ES-I3 (cell line): ENCODE measurements around the gene OMP.

Experiments
- H3K36me3 ChIP-seq: 2 replicates; pipeline ENCODE4 v1.6.1; 2013; ENCODE audit warnings: mild to moderate bottlenecking, low read length, control low read depth, moderate library complexity; ENCODE audit not compliant: insufficient read depth
- H3K4me1 ChIP-seq: 2 replicates; pipeline ENCODE4 v1.6.1; 2013; ENCODE audit warnings: mild to moderate bottlenecking, control low read depth, low read length; ENCODE audit not compliant: insufficient read depth
- H3K9ac ChIP-seq: 2 replicates; pipeline ENCODE4 v1.6.1; 2013; ENCODE audit warnings: low read depth, mild to moderate bottlenecking, low read length, moderate library complexity
- H3K9me3 ChIP-seq: 2 replicates; pipeline ENCODE4 v1.6.1; 2013; ENCODE audit warnings: mild to moderate bottlenecking, low read length, moderate library complexity; ENCODE audit not compliant: control insufficient read depth, insufficient read depth

The OMP gene

DNA sequence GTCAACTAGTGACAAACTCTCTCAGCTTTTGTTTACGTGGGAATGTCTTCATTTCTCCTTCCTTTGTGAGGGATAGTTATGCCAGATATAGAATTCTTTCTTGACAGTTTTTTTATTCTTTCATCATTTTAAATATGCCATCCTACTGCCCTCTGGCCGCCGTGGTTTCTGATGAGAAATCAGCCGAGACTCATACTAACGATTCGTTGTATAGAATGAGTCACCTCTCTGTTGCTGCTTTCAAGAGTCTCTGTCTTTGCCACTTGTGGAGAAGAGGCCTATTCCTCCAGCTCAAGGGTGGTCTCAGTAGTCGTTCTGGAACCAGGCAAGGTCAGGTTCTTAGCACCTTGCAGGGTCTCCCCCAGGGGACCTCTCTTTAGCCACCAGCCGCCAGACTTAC is 33.4 kb downstream of the OMP start:
- H3K4me1 ChIP-seq = peaks cover 13% of the 10 kb centered on the region
- no peaks in the 10 kb centered on the region for H3K36me3 ChIP-seq

DNA sequence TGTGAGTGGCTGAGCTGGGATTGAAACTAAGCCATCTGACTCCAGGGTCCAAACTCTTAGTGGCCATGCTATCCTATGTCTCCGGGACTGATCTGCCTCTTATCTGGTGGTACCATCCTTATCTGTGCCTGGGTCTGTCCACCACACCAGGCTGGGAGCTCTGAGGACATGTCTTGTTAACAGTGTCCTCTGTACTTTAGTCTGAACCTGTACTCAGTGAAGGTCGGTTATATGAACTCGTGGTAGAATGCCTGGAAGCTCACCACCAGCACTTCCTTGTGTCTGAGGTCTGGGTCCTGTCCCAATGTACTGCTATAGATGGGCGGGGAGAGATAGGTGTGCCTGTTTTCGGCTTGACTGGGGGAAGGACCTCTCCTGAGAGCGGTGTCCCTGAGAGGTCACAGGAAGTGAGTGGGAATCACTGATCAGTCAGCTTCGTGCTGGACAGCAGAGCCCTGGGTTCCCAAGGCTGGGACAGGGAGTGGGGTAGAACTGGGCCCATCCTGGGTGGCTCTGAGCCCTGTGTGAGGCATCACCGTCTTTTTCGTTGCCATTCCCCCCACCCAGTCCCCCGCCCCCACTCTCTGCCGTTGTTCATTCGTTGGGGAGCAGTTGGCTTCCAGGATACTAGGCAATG is 34.3 kb downstream of the OMP start:
- Histone ChIP-seq H3K36me3 (no peaks in the 10 kb centered on the region), H3K4me1 (peaks cover 13% of the 10 kb centered on the region), H3K9me3 (no peaks in the 10 kb centered on the region), H3K9ac (no peak overlapping the region)

More for the DNA sequence above, 33.4 kb downstream of the OMP start:
- H3K9ac ChIP-seq = no peak overlapping the region
- no peaks in the 10 kb centered on the region for H3K9me3 ChIP-seq

DNA sequence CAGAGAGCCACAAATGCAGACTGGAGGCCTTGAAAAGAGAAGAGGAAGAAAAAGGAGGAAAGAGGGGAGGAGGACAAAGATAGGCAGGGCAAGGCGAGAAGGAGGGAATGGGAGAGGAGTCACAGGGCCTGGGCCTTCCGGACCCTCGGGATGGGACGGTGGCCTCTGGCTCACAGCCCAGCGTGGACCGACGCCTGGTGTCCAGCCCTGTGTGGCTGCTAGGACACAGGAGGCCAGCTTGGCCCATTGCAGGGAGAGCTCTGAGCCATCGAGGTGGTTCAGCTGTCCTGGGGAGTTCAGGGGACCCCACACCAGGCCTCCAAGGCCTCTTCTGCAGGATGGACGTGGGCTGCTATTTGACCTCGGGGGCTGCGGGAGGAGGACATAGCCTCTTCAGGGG is 34.8 kb downstream of the OMP start:
- H3K9me3 ChIP-seq = no peaks in the 10 kb centered on the region
- no peak overlapping the region for H3K9ac ChIP-seq
- no peaks in the 10 kb centered on the region for H3K36me3 ChIP-seq
- H3K4me1 ChIP-seq = peaks cover 13% of the 10 kb centered on the region

DNA sequence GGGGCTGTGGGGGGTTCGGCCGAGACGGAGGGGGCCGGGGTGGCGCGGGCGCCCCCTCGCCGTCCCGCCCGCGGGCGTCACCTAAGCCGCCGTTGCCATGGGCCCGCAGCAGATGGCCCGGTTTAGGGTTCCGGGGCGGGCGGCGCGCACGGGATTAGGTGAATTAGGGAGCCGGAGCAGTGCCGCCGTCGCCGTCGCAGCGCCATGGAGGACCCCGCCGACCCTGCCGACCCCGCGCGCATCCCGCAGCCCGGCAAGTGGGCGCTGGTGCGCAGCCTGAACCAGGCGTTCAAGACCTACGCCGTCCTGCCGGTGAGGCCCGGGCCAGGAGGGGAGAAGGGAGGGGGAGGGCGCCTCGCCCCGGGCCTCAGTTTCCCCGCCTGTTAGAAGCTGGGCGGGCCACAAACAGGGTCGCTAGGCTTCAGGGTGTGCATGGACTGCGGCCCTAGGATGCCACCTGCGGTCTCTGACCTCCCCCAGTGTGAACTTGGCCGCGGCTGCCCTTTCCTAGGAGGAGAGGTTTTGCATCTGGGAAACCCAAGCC is 35.5 kb downstream of the OMP start:
- no peak overlapping the region for H3K9ac ChIP-seq
- peaks cover 13% of the 10 kb centered on the region for H3K4me1 ChIP-seq
- no peaks in the 10 kb centered on the region for H3K36me3 ChIP-seq
- H3K9me3 ChIP-seq = no peaks in the 10 kb centered on the region

DNA sequence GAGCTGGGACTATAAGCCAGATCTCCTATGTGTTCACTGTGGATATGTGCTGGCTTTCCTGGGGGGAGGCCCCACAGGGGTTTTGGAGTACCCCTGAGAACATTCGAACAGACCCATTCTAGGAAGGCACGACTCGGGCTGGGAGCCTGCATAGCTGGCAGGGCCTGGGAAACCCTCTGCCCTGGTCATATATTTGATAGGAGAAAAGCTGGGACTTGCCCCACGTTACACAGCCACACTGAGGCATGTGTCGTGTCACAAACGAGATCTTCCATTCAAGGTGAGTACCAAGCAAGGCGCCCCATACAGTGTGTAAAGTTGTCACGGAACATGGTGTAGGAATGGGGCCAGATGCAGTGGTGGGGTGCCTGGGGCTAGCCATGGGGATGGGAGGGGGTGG is 36.6 kb downstream of the OMP start:
- H3K36me3 ChIP-seq = no peaks in the 10 kb centered on the region
- H3K9ac ChIP-seq = no peak overlapping the region
- H3K9me3 ChIP-seq = no peaks in the 10 kb centered on the region
- peaks cover 13% of the 10 kb centered on the region for H3K4me1 ChIP-seq

DNA sequence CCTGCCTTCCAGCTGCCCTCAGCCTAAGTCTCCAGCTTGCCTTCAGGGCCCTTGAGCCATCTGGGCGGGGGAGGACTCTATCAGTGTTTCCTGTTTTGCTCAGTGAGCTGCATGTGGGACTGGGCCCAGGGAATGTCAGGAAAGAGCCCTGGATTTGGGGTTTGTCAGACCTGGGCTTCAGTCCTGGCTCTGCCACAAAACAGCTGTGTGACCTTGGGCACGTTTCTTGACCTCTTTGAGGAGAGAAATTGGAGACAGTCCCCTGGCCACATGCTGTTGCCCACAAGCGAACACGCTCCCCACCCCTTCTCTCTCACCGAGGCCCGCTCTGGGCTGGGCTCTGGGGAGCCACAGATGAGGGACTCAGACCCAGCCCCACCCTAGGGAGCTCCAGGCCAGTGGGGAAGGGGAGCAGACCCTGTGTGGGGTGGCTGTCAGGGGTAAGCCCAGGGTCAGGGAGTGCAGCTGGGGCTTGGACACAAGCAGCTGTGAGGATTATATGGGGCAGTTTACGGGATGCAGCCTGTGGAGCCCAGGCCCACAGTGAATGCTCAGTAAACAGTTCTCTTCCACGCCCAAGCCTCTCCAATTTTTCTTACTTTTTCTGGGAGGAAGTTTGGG is 37.7 kb downstream of the OMP start:
- H3K9me3 ChIP-seq = no peaks in the 10 kb centered on the region
- H3K4me1 ChIP-seq = peaks cover 13% of the 10 kb centered on the region
- no peaks in the 10 kb centered on the region for H3K36me3 ChIP-seq
- H3K9ac ChIP-seq = no peak overlapping the region

DNA sequence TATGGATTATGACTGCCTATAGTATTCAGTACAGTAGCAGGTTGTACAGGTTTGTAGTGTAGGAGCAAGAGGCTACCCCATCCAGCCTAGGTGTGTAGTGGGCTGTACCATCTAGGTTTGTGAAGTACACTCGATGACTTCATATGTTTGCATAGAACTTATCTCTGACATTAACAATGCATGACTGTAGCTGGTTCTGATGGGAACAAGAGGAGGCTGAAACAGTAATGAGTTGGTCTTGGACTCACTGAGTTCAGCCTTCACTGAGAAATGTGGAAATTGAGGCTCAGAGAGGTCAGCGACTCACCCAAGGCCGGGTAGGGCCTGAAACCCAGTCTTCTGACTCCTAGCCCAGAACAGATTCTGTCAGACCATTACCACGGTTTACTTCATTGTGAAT is 38.4 kb downstream of the OMP start:
- H3K36me3 ChIP-seq = no peaks in the 10 kb centered on the region
- H3K4me1 ChIP-seq = peaks cover 13% of the 10 kb centered on the region
- no peak overlapping the region for H3K9ac ChIP-seq
- no peaks in the 10 kb centered on the region for H3K9me3 ChIP-seq

DNA sequence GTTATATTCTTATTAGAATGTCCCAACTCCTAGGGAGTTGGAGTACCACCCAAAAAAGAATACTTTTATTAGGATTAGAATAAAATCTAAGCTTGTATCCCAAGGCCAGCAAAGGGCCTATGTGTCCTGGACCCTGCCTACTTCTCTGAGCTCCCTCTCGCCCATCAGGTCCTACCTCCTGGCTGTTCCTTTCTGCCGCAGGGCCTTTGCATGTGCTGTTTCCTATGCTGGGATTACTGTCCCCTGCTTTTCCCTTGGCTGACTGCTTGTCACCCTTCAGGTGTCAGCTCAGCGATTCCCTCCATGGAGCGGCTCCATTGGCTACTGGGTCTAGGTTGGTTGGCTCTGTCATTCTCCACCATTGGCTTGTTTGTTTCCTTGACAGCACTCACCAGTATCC is 38.8 kb downstream of the OMP start:
- no peak overlapping the region for H3K9ac ChIP-seq
- peaks cover 13% of the 10 kb centered on the region for H3K4me1 ChIP-seq
- H3K36me3 ChIP-seq = no peaks in the 10 kb centered on the region
- H3K9me3 ChIP-seq = no peaks in the 10 kb centered on the region

DNA sequence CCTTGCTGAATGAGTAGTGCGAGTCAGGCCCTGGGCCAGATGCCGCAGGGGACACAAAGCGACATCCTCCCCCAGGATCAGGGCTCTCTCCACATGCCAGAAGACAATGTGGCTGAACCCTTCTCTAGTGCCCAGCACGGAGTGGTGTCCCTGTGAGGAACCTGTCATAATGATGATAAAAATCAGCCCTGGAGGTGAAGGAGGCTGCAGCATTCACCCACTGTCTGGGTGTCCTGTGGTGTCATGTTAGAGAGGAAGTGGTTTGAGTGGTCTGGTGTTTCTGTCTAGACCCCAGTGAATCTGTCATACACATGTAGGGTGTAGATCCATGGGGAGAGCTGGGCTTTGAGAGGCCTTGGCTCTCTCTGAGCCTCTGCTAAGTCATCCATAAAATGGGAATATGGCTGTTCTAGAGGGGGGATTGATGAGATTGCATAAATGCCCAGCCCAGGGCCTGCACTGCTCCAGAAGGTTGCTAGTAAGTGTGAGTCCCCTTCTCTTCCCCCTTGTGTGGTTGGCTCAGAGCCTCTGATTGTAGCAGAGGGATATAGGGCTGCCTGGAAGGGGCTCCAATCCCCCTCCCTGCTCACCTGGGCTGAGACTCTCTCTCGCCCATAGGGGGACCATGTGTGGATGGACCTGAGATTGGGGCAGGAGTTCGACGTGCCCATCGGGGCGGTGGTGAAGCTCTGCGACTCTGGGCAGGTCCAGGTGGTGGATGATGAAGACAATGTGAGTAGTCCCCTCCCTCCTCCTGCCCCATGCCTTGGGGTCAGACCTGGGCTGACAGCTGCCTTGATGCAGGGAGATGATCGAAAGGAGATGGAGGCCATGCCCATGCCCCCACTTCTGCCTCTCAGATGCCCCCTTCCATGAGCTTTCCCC is 39.7 kb downstream of the OMP start:
- H3K9ac ChIP-seq = no peak overlapping the region
- H3K9me3 ChIP-seq = no peaks in the 10 kb centered on the region
- no peaks in the 10 kb centered on the region for H3K36me3 ChIP-seq
- H3K4me1 ChIP-seq = peaks cover 13% of the 10 kb centered on the region

DNA sequence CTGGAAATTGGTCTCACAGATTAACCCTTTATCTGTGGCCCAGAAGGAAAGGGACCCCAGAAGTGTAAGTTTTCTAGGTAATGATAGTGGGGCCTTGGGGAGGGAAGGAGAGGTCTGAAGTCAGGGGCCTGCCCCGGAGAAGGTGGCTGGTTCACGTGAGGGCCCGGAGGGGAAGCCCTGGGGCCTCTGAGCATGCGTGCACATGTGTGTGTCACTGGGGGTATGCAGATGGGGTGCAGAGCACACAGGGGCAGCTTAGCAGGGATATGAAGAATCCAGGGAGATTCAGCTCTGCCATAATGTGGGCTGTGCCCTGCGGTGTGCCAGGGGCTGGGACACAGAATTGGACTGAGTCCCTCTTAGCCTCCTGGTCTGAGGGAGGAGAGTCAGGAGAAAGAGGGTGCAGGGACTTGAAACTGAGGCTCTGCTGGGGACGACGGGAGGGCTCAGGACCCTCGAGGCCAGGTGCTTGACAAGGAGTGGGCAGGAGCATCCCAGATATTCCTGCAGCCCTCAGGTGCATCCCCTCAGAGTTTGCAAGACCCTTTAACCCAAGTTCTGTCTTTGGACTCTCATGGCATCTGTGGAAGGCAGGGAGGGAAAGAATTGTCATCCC is 40.9 kb downstream of the OMP start:
- no peaks in the 10 kb centered on the region for H3K36me3 ChIP-seq
- H3K4me1 ChIP-seq = peaks cover 17% of the 10 kb centered on the region
- H3K9me3 ChIP-seq = no peaks in the 10 kb centered on the region
- no peak overlapping the region for H3K9ac ChIP-seq

DNA sequence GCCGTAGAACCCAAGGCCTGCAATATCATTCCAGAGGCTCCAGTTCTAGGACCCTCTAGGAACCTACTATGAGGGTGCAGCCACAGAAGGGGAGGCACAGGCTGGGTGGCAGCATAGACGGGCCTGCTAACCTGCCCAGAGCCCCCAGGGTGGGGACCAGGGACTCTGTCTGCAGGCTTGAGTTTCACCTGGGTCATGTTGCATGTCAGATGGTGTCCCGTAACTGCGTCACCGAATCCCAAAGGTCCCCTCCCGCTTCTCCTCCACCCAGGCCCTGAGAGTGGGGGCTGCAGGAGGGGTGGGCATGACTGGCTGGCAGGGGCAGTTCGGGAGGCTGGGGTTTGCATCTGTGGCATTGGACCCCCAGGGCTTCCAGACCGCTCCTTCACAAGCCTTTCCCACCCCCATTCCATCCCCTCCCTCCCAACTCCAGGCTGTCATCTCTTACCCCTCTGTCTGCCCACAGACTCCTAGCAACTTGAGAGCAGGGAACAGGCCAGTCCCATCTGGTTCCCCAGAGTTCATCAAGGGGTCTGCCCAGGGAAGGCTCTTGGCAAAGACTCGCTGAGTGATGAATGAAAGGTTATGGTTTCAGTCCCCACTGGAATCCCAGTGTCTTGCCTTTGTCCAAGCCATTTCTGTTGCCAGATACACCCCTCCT is 41.7 kb downstream of the OMP start:
- Histone ChIP-seq H3K9me3 (no peaks in the 10 kb centered on the region), H3K36me3 (no peaks in the 10 kb centered on the region), H3K9ac (no peak overlapping the region), H3K4me1 (peaks cover 18% of the 10 kb centered on the region)

DNA sequence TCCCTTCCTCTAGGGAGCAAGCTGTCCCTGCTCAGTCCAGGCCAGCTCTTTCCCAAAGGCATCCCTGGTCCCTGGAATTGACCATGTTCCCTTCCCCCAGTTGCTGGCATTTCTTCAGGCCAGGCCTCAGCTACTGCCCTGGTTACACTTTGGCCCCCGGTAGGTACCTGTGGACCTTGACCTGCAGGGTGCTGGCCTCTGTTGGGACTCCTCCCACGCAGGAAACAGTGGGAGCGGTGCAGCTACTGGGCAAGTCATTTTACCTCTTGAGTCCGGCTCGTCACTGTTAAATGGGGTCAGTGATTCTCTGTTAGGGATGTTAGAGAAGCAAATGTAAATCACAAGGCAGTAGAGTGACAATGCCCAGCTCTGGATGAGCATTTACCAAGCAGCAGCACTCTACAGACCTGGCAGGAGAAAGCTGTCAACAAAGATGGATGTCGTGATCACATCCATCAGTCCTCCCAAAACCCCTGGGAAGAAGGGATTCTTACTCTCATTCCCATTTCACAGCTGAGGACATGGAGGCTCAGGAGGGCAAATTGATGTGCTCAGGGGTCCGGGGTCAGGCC is 42.3 kb downstream of the OMP start:
- Histone ChIP-seq H3K4me1 (peaks cover 14% of the 10 kb centered on the region), H3K36me3 (no peaks in the 10 kb centered on the region), H3K9me3 (no peaks in the 10 kb centered on the region), H3K9ac (no peak overlapping the region)

DNA sequence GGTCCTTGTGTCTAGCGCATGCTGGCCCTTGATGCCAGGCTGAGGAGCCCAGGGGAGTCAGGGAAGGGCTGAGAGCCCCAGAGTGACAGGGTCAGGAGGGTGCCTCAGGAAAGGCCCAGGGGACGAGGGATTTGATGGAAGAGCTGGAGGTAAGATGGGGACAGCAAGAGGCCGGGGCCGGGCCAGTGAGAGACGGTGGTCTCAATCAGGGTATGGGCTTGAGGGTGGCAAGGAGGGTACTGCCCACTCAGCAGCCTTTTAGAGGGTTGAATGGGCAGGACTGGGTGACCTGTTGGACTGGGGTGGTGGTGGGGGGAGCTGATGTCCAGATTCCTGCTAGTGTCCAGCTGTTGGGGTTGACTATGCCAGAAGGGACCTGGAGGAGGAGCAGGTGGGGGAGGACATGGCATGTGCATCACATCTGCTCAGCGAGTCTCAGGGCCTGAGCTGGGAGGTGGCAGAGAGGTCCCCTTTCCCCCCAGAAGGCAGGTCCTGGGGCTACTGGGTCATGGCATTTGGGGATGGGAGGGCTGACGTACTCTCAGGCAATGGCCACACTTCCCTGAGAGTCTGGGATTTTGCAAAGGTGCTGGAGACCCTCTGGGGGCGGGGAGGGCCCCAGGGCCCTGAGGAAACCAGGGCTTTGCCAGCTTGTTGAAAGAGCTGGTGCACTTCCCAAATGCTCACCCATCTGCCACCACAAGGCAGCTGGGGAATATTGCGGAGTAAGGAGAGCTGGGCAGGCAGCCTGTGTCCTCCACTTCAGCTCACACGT is 43.8 kb downstream of the OMP start:
- peaks cover 5% of the 10 kb centered on the region; the same call in 1 of the 2 replicates for H3K4me1 ChIP-seq
- no peaks in the 10 kb centered on the region for H3K9me3 ChIP-seq
- no peaks in the 10 kb centered on the region for H3K36me3 ChIP-seq
- no peak overlapping the region for H3K9ac ChIP-seq
